Measurements from ENCODE around the gene LPAR5.

Gene LPAR5

GRCh38 chr12:6635375-6635855, 344 bp downstream of the LPAR5 start:
- DNase-seq = no peak

- peak; percentile 21 for DNase-seq
These were observed 3.5 kb downstream of the LPAR5 start for GRCh38 chr12:6632026-6632983.

- no peak for DNase-seq
These were observed 4.2 kb downstream of the LPAR5 start for GRCh38 chr12:6631549-6631961.

GRCh38 chr12:6630736-6631135, 5.0 kb downstream of the LPAR5 start:
- DNase-seq = no peak

GRCh38 chr12:6627616-6628015, 8.1 kb downstream of the LPAR5 start:
- DNase-seq = peak; percentile 54

- DNase-seq = no peak
These were observed 9.0 kb downstream of the LPAR5 start for GRCh38 chr12:6626654-6627283.

- no peak for DNase-seq
These were observed 14.9 kb downstream of the LPAR5 start for GRCh38 chr12:6620885-6621274.

- DNase-seq = no peak
These were observed 15.4 kb downstream of the LPAR5 start for GRCh38 chr12:6620137-6620884.

GRCh38 chr12:6618483-6619225, 17.1 kb downstream of the LPAR5 start:
- no peak for DNase-seq

GRCh38 chr12:6615802-6616201, 20.0 kb downstream of the LPAR5 start:
- no peak for DNase-seq

GRCh38 chr12:6614513-6615172, 21.1 kb downstream of the LPAR5 start:
- DNase-seq = no peak

- peak; percentile 96 for DNase-seq
These were observed 21.8 kb downstream of the LPAR5 start for GRCh38 chr12:6613776-6614512.

GRCh38 chr12:6613015-6613775, 22.6 kb downstream of the LPAR5 start:
- peak; percentile 88 for DNase-seq

- no peak for DNase-seq
These were observed 23.1 kb downstream of the LPAR5 start for GRCh38 chr12:6612652-6613014.

- DNase-seq = no peak
These were observed 23.5 kb downstream of the LPAR5 start for GRCh38 chr12:6612247-6612646.

GRCh38 chr12:6608592-6609281, 27.0 kb downstream of the LPAR5 start:
- DNase-seq = no peak

GRCh38 chr12:6607751-6608591, 27.8 kb downstream of the LPAR5 start:
- DNase-seq = peak; percentile 88

GRCh38 chr12:6606331-6607131, 29.2 kb downstream of the LPAR5 start:
- no peak for DNase-seq
